Measurements from ENCODE around the gene ICAM4.
"Not testable (repeated sequence)": the region's sequence is repeated elsewhere in the genome, so short reads cannot be mapped to it uniquely, and the experiment has no call there.

ICAM4 gene

DNA sequence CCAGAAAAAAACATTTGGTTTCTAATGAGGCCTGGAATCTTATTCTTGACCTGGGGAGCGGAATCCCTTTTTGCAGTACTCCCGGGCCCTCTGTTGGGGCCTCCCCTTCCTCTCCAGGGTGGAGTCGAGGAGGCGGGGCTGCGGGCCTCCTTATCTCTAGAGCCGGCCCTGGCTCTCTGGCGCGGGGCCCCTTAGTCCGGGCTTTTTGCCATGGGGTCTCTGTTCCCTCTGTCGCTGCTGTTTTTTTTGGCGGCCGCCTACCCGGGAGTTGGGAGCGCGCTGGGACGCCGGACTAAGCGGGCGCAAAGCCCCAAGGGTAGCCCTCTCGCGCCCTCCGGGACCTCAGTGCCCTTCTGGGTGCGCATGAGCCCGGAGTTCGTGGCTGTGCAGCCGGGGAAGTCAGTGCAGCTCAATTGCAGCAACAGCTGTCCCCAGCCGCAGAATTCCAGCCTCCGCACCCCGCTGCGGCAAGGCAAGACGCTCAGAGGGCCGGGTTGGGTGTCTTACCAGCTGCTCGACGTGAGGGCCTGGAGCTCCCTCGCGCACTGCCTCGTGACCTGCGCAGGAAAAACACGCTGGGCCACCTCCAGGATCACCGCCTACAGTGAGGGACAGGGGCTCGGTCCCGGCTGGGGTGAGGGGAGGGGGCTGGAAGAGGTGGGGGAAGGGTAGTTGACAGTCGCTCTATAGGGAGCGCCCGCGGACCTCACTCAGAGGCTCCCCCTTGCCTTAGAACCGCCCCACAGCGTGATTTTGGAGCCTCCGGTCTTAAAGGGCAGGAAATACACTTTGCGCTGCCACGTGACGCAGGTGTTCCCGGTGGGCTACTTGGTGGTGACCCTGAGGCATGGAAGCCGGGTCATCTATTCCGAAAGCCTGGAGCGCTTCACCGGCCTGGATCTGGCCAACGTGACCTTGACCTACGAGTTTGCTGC lies at the start of gene ICAM4:
ICAM4 (plus strand) TSS at position 153 of the 935 bp plus-strand sequence; CDS start at position 211, 58 bp downstream.
- DNase-seq, result peak; percentile 74

- no peak for DNase-seq
Observed at GRCh38 chr19:10237702-10238101, 49.1 kb upstream of the ICAM4 start.

GRCh38 chr19:10238172-10238783 lies 48.5 kb upstream of the ICAM4 start:
- no peak for DNase-seq

GRCh38 chr19:10241826-10242449 lies 44.8 kb upstream of the ICAM4 start:
- DNase-seq, result not testable (repeated sequence)

DNA sequence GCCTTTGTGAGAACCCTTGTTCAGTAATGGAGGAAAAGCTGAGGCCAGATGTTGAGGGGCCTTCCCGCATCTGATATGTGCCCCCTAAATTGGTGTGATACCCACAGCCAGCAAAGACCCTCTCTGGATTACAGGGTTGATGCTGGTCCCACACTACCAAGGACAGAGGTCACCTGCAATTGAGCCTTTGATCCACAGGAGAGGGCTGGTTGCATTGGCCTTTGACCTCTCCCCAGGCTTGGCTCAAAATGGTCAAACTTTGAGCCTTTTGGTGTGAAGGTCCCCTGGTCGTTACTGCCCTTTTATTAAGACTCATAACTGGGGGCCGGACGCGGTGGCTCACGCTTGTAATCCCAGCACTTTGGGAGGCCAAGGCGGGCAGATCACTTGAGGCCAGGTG lies 43.1 kb upstream of the ICAM4 start:
- DNase-seq, result no peak

- no peak for DNase-seq
Observed at GRCh38 chr19:10245189-10245939, 41.4 kb upstream of the ICAM4 start.

DNA sequence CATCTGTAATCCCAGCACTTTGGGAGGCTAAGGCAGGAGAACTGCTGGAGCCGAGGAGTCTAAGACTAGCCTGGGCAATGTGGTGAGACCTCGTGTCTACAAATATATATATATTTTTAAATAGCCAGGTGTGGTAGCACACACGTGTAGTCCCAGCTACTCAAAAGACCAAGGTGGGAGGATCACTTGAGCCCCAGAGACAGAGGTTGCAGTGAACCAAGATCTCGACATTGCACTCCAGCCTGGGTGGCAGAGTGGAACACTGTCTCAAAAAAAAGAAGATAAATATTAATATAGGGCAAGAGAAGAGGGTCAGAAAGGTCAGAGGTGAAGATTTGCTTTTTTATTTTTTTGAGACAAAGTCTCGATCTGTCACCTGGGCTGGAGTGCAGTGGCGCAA lies 40.2 kb upstream of the ICAM4 start:
- DNase-seq, result no peak

DNA sequence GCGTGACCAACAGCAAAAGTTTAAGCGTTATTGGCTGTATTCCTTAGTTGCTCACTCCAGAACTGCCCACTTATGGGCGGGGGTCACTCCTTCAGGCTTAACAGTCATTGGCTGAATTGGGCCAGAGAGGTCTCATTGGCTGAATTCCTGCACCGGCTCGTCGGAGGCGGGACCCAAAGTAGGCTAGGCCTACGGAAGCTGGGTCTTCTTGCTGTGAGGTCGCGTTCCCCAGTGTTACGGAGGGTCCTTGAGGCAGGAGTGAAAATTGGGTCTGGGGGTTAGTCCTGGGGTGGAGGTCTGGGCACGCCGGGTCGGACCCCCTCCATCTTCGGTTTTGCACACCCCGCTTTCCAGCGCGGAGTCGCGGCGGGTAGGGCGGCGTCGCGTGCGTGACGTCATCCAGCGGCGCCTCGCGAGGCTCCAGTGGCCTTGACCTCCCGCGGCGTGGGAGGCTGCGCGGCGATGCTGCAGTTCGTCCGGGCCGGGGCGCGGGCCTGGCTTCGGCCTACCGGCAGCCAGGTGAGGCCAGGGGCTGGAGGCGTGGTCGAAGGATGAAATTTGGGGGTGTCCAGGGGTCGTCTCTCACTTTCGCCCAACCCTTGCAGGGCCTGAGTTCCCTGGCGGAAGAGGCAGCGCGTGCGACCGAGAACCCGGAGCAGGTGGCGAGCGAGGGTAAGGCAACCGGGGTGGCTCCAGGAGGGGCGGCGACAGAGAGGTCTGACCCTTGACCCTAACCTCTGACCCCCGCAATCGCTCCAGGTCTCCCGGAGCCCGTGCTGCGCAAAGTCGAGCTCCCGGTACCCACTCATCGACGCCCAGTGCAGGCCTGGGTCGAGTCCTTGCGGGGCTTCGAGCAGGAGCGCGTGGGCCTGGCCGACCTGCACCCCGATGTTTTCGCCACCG lies 34.7 kb upstream of the ICAM4 start, which contains the start of gene MRPL4:
MRPL4 (plus strand) TSS at position 423 of the 903 bp plus-strand sequence; CDS start at position 463, 40 bp downstream.
- peak; percentile 98 for DNase-seq

GRCh38 chr19:10252707-10253106 lies 34.0 kb upstream of the ICAM4 start:
- DNase-seq, result no peak

GRCh38 chr19:10254244-10254643 lies 32.5 kb upstream of the ICAM4 start:
- DNase-seq, result no peak

GRCh38 chr19:10255358-10255757 lies 31.4 kb upstream of the ICAM4 start:
- no peak for DNase-seq

DNA sequence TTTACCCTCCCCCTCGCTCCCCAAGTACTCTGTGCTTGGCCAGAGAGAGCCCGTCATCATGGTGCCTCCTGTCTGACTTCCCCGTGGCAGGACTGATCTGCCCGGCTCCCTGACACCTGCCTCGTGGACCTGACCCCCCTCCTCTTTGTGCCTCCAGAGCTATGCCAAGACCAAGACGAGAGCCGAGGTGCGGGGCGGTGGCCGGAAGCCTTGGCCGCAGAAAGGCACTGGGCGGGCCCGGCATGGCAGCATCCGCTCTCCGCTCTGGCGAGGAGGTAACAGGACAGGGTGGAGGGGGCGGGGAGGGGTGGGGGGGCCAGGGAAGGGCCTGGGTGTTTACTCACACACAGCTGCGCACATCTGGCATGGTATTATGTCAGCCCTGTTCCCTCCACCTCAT lies 30.2 kb upstream of the ICAM4 start:
- DNase-seq, result no peak

GRCh38 chr19:10256970-10257615 lies 29.7 kb upstream of the ICAM4 start:
- no peak for DNase-seq

- DNase-seq, result no peak
Observed at GRCh38 chr19:10258080-10258710, 28.6 kb upstream of the ICAM4 start.

GRCh38 chr19:10259162-10259905 lies 27.4 kb upstream of the ICAM4 start:
- DNase-seq, result peak; percentile 48

DNA sequence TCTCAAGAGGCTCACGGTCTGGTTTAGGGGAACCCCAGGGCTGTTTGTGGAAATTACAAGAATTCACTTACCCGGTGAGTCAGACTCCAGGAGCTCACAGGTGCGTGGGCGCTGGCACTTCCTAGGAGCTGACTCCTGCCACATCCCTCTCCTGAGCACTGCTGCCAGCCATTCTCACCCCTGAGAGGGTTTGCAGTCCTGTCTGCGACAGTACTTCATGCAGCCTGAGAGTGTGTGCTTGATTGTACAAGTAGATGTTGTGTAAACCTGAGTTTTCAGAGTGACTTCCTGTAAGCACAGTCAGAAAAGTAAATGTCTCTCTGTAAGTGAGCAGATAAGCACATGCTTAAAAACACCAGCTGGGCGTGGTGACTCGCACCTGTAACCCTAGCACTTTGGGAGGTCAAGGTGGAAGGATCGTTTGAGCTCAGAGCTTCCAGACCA lies 26.6 kb upstream of the ICAM4 start:
- DNase-seq, result no peak

DNA sequence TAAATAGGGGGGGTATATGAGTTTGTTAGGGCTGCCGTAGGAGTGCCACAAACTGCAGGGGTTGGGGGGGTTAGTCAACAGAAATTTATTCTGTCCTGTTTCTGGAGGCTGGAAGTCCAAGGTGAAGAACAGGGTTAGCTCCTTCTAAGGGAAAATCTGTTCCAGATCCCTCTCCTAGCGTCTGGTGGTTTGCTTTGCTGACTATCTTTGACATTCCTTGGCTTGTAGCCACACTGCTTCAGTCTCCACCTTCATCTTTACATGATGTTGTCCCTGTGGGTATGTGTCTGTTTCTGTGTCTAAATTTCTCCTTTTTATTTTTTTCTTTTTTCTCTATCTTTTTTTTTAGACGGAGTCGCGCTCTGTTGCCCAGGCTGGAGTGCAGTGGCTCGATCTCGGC lies 24.0 kb upstream of the ICAM4 start:
- DNase-seq, result no peak

DNA sequence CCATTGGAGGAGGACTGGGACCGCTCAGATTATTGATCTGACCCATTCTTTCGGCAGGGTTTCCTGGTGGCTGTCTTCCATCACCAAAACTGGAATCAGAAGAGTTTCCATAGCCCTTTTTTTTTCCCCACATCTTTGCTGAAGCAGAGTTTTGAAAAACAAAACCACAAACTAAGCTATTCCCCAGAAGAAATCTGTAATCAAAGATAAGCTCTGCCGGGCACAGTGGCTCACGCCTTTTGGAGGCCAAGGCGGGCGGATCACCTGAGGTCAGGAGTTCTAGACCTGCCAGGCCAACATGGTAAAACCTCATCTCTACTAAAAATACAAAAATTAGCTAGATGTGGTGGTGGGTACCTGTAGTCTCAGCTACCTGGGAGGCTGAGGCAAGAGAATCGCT lies 20.0 kb upstream of the ICAM4 start:
- no peak for DNase-seq

DNA sequence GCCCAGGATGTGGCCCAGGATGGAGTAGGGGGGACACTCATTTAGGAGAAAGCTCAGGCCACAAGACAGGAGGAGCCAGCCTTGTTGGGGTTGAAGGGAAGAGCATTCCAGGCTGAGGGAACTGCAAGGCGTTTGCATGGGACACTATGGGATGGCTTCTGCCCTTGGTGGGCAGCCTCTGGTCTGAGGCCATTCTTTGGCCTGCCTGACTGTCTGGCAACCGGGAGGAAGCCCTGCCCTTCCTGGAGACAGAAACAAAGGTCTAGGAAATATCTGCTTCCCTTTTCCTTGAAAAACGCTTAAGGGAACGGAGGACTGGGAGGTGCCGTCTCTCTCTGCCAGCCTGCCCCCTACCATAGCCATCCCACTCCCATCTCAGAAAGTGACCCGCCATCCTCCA lies 18.7 kb upstream of the ICAM4 start:
- no peak for DNase-seq
